Measurements from ENCODE around the gene TMEM88.
"Not testable (repeated sequence)": the region's sequence is repeated elsewhere in the genome, so short reads cannot be mapped to it uniquely, and the experiment has no call there.

DNA sequence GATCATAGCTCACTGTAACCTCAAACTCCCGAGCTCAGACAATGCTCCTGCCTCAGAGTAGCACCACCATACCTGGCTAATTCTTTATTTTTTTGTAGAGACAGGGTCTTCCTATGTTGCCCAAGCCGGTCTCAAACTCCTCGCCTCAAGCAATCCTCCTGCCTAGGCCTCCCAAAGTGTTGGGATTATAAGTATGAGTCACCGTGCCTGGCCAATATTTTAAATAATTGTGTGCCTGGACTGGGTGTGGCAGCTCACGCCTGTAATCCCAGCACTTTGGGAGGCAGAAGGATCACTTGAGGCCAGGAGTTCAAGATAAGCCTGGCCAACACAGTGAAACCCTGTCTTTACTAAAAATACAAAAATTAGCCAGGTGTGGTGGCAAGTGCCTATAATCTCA, 9.5 kb downstream of the TMEM88 start:
- TF ChIP-seq, protein P1, sequence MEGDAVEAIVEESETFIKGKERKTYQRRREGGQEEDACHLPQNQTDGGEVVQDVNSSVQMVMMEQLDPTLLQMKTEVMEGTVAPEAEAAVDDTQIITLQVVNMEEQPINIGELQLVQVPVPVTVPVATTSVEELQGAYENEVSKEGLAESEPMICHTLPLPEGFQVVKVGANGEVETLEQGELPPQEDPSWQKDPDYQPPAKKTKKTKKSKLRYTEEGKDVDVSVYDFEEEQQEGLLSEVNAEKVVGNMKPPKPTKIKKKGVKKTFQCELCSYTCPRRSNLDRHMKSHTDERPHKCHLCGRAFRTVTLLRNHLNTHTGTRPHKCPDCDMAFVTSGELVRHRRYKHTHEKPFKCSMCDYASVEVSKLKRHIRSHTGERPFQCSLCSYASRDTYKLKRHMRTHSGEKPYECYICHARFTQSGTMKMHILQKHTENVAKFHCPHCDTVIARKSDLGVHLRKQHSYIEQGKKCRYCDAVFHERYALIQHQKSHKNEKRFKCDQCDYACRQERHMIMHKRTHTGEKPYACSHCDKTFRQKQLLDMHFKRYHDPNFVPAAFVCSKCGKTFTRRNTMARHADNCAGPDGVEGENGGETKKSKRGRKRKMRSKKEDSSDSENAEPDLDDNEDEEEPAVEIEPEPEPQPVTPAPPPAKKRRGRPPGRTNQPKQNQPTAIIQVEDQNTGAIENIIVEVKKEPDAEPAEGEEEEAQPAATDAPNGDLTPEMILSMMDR (conservative IDR thresholded peaks at IDR 0.05; ENCODE audit: low read depth, low read length), result not testable (repeated sequence)
- TF ChIP-seq EZH2 (IDR thresholded peaks at IDR 0.05; ENCODE audit: low read length, unreplicated experiment), result not testable (repeated sequence)

Measured in PC-3 (cell line).